NCI-H82 (cell line): ENCODE results near the gene NFATC4.
"Not testable (repeated sequence)": the region's sequence is repeated elsewhere in the genome, so short reads cannot be mapped to it uniquely, and the experiment has no call there.

Experiments used
- DNase-seq: peaks from one replicate; lab custom pipeline; 2025; lab: John Stamatoyannopoulos, UW

NFATC4 gene

DNA sequence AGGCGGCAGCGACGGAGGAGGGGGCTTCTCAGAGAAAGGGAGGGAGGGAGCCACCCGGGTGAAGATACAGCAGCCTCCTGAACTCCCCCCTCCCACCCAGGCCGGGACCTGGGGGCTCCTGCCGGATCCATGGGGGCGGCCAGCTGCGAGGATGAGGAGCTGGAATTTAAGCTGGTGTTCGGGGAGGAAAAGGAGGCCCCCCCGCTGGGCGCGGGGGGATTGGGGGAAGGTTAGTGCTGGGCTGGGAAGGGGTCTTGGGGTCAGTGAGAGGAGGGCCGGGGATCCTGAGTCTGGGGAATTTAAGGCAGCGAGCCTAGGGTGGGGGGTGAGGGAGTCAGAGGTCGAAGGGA lies 203 bp downstream of the NFATC4 start:
- DNase-seq: peak; percentile 72

DNA sequence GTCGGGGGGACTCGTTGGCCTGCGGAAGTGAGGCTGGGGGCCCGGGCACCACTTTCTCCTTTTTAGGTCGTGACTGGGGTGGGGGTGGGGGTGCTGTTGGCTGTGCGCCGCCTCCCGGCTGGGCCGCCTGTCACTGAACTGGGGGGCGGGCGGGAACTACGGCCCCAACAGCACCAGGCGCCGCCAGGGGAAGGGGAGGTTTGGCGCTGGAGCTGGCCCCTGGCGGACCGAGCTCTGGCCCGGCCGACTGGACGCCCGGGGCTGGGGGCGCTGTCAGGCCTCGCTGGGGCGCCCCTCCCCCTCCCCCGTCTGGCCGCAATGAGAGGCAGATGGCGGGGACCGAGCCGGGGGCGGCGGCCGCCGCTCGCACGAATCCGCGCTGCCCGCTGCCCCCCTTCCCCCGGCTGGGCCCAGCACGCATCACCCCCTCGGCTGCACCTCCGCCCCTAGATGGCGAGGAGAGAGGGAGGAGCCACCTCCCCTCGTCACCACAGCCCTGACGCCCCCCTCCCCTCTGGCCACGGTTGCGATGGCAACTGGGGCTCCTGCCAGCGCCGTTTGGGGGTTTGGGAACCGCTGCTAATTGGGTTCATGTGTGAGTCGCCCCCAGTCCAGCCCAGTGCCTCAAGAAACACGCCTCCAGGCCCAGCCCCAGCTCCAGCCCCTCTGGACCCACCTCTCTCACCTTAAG lies 723 bp downstream of the NFATC4 start:
- peak; percentile 89 for DNase-seq

- DNase-seq: no peak
These were observed 1.5 kb downstream of the NFATC4 start for GRCh38 chr14:24369463-24369862.

- no peak for DNase-seq
These were observed 2.1 kb downstream of the NFATC4 start for GRCh38 chr14:24369907-24370687.

DNA sequence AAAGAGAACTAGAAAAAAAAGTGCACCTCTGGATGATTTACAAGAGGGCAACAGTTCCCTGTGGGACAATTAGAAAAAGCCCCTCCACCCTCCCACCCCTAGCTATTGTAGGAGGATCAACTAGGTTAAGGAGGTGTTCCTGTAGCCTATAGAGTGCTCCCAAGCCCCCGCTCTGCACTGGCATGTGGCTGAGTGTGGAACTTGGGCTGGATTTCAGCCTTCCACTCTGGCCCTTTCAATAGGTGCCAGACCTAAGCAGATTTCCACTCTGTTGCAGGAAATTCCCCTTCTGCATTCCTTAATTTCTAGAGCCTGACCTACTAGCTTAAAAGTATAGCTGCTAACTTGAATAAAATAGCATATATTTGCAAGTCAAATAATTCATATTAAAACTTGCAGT lies 2.8 kb downstream of the NFATC4 start:
- no peak for DNase-seq

- DNase-seq: not testable (repeated sequence)
These were observed 3.6 kb downstream of the NFATC4 start for GRCh38 chr14:24371605-24372004.

DNA sequence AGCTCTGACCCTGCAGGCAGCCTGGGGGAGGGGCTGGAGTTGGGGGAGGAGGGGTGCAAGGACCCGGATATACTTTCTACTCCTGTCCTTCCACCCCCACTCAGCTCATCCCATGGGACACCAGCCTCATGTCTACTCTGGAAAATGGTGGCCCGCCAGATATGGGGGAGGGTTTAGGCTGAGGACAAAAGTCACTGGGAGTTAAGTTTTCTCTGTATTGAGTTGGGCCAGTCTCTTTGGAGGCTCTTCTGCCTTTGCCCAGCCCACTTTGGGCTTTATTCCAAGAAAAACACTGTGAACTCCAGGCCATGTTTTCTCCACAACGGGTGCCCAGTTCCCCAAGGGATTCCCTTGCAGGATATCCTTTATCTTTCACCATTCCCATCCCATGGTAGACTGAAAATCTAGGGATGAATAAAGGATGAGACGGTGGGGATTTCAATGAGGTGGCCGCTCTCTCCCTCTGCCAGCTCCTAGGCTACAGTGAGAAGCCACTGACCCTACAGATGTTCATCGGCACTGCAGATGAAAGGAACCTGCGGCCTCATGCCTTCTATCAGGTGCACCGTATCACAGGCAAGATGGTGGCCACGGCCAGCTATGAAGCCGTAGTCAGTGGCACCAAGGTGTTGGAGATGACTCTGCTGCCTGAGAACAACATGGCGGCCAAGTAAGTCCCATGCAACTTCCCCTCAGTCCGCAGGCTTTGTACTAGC lies 4.9 kb downstream of the NFATC4 start:
- DNase-seq: no peak

GRCh38 chr14:24376448-24377070 lies 8.6 kb downstream of the NFATC4 start:
- peak; percentile 45 for DNase-seq

DNA sequence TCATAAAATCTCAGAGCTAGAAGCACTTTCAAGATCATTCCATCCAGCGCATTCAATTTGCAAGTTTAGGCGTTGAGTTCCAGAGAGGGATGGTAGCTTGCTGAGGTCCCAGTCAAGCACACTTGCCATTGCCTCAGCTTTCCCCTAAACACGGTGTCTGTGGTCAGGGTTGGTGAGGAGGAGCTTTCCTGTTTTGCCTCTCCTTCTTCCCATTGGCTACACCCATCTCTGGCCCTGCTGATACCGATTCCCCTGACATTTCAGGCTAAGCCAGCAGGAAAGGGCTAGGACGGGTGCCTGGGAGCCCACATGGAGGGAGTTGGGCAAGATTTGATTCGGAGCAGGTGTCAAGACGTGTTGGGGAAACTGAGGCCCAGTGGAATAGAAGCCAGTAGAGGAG lies 9.1 kb downstream of the NFATC4 start:
- DNase-seq: no peak

DNA sequence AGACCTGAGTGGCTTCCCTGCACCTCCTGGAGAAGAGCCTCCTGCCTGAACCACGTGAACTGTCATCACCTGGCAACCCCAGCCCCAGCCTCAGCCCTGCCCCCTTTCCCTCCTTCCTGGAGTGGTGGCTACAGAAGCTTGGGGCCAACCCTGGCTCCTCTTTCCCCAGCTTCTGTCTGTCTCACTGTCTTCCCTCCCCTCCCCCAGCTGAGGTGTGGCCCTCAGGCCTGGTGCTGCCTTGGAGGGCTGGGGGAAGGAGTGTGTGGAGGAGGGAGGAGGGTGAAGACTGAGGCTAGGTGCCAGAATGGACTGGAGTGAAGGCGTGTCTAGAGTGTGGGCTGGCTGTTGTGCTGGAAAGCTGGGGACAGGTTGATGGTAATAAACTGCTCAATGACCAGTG lies 9.7 kb downstream of the NFATC4 start:
- no peak for DNase-seq

- no peak for DNase-seq
These were observed 10.3 kb downstream of the NFATC4 start for GRCh38 chr14:24378327-24378726.

- no peak for DNase-seq
These were observed 11.3 kb downstream of the NFATC4 start for GRCh38 chr14:24378981-24379906.

- DNase-seq: no peak
These were observed 12.1 kb downstream of the NFATC4 start for GRCh38 chr14:24379907-24380730.

GRCh38 chr14:24381363-24382063 lies 13.5 kb downstream of the NFATC4 start:
- peak; percentile 5 for DNase-seq

- DNase-seq: no peak
These were observed 14.0 kb downstream of the NFATC4 start for GRCh38 chr14:24382064-24382371.

DNA sequence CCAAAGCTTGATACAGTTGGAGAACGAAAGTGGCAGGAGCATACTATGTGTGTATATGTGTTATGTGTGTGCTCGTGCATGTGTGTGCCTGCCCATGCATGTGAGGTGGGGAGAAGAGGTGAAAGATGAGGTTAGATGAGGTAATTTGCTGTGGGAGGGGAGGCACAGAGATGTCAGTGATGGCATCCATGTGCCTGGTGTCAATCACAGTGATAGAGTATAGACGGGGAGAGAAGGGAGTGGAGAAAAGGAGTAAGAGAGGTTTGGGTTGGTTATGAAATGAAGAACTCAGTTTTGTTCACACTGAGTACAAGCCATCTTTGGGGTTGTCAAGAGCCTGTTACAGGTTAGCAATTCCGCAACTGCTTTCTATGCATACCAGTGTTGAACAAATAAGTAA lies 16.2 kb downstream of the NFATC4 start:
- DNase-seq: no peak

DNA sequence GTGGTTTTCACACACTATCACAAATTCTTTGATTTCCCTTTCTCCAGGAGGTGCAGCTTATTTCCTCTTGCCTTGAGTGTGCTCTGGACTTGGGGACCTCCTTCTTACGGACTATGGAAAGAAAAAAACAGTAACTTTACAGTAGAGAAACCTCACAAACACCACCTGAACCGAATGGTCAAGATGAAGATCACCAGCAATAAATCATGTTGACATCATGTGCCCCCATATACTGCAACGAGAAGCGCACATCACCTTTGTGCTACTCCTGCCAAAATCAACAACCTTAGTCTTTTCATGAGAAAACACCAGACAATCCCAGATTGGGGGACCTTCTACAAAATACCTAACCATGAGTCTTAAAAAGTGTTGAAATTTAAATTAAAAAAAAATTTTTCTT lies 17.5 kb downstream of the NFATC4 start:
- DNase-seq: no peak

- no peak for DNase-seq
These were observed 19.0 kb downstream of the NFATC4 start for GRCh38 chr14:24387009-24387345.

DNA sequence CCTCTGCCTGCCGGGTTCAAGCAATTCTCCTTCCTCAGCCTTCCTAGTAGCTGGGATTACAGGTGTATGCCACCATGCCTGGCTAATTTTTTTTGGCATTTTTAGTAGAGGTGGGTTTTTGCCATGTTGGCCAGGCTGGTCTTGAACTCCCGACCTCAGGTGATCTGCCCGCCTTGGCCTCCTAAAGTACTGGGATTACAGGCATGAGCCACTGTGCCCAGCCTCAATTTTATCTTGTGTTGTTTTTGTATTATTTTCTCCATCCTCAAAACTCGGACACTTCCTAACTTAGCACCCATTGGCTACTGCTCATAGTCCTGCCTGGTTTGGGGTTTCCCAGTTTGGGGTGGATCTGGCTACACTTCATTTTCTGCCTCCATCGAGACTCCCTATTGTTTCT lies 19.6 kb downstream of the NFATC4 start:
- DNase-seq: not testable (repeated sequence)

DNA sequence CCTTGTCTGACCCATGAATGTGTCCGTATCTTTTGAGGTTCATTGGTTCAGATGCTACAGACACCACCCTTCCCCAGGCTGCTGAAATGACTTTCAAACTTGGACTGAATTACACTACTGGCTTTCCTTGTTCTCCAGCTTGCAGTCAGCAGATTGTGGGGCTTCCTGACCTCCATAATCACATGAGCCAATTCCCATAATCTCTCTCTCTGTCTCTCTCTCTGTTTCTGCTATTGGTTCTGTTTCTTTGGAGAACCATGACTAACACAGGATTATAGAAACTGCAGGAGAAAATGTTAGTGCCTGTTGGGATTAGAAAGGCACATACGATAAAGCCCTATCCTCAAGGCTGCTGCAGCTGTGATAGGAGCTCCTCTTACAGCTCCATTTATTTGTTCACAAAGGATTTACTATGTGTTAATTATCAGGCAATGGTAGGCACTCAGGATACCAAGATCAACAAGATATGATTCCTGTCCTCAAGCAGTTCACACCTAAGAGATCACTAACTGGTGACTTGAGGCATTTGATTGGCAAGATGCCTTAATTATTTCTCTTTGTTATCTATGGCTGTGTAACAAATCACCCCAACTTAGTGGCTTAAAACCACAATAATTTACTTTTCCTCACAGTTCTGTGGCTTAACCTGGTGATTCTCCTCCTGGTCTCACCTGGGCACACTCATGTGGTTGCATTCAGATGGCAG lies 20.6 kb downstream of the NFATC4 start:
- DNase-seq: peak; percentile 85
